LNCaP clone FGC (cell line): ENCODE measurements around the gene ORM1.

Experiments
- DNase-seq: peaks from one replicate; pipeline ENCODE4 v3.0.0-alpha.2; 2011; ENCODE audit warnings: low read depth
- H3K4me3 ChIP-seq: 2 replicates; pipeline ENCODE4 v1.5.1; 2011; ENCODE audit warnings: mild to moderate bottlenecking, low read depth, low read length, control low read depth
- TF ChIP-seq, protein P1 (sequence below): IDR thresholded peaks from 2 replicates; pipeline ENCODE4 v1.5.1; 2012; ENCODE audit warnings: mild to moderate bottlenecking; ENCODE audit not compliant: control insufficient read depth, insufficient read depth; ENCODE audit errors: extremely low read depth

Gene ORM1

DNA sequence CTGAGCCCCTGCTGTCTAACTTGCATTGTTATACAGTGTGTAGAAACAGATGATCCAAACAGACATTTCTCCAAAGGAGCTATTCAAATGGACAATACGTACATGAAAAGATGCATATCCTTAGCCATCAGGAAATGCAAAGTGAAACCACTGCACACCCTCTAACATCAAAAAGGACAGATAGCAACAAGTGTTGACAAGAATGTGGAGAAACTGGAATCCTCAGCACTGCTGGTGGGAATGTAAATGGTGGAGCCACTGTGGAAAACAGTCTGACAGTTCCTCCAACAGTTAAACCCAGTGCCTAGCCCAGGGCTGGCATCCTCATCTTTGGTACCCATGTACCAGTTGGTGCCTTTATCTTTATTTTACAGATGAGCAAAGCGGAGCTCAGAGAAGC lies 15.3 kb downstream of the ORM1 start:
- H3K4me3 ChIP-seq, result no peak overlapping the region
- no peak for DNase-seq
- TF ChIP-seq, protein P1, sequence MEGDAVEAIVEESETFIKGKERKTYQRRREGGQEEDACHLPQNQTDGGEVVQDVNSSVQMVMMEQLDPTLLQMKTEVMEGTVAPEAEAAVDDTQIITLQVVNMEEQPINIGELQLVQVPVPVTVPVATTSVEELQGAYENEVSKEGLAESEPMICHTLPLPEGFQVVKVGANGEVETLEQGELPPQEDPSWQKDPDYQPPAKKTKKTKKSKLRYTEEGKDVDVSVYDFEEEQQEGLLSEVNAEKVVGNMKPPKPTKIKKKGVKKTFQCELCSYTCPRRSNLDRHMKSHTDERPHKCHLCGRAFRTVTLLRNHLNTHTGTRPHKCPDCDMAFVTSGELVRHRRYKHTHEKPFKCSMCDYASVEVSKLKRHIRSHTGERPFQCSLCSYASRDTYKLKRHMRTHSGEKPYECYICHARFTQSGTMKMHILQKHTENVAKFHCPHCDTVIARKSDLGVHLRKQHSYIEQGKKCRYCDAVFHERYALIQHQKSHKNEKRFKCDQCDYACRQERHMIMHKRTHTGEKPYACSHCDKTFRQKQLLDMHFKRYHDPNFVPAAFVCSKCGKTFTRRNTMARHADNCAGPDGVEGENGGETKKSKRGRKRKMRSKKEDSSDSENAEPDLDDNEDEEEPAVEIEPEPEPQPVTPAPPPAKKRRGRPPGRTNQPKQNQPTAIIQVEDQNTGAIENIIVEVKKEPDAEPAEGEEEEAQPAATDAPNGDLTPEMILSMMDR, result no peak

DNA sequence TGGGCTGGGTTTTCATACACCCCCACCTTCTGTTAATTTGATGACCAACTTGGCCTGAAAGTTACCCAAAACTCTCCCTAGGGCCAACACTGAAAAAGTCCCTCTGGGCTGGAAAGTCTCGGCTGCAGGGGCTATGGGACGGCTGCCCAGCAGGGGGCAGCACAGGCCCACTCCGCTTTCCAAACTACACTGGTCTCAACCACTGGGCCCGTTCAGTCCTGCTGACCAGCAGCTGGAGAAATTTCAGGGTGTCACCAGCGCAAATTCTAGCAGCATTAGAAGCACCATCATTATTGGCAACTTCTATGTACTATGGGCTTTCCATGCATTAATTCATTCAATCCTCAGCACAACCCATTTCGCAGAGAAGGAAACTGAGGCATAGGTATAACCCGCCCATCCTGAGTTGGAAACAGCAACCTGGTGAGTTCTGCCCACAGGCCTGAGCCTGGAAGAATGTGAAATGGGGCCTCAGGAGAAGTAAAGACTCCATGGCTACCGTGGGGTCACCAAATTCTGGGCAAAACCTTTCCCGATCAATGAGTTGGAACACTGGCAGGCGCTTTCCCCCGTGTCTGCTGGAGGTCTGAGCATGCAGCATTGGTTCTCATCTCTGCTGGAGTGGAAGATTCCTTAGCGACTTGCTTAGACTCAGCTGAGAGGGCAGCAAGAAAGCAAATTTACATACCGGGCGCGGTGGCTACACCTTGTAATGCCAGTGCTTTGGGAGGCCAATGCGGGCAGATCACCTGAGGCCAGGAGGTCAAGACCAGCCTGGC lies 16.4 kb downstream of the ORM1 start:
- DNase-seq, result no peak
- TF ChIP-seq, protein P1, result peak; percentile 70
- H3K4me3 ChIP-seq, result no peak overlapping the region

DNA sequence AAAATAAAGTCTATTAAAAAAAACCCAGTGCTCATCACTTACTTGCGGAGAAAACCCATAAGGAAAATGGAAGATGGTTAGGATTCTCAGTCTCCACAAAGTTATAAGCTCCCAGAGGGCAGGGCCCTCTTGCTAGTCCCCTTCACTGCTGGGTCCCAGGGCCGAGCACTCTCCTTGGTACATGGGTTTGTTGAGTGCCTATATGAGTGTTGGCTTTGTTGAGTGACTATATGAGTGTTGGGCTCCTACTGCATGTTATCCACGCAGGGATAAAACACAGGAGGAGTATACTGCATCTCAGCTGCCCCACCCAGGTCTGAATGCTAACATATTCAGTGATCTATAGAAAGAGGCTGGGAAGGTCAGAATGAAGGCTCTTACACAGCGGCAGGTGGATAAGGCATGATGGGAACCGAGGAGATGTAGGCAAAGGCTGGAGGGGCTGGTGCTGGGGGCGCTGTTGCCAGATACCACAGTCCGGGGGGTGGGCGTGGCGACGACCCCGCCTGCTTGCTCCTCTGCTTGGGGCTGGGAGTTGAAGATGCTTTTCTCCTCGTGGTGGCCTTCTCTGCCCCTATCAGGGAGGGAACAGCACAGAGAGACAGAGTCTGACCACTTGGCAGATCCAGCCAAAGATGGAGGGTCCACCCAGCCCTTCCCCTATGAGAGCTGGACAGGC lies 18.4 kb downstream of the ORM1 start:
- no peak overlapping the region for H3K4me3 ChIP-seq
- DNase-seq, result no peak
- TF ChIP-seq, protein P1, result no peak

DNA sequence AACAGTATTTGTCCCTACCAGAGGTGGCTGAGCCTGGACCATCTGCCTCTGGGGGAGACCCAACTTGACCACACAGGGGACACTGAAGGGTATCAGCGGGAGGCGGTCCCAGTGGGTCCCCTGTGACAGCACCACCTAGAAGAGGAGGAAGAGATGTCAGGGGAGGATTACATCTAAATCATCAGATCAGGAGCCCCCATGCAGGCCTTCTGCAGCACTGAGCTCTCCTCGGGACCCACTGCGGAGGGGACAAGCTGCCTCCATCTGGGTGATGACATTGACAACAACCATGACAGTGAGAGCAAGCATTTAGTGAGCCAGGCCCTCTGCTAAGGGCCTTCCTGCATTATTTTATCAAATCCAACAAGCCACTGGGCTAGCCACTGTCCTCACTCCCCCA lies 19.1 kb downstream of the ORM1 start:
- no peak overlapping the region for H3K4me3 ChIP-seq
- TF ChIP-seq, protein P1, result no peak
- DNase-seq, result no peak

DNA sequence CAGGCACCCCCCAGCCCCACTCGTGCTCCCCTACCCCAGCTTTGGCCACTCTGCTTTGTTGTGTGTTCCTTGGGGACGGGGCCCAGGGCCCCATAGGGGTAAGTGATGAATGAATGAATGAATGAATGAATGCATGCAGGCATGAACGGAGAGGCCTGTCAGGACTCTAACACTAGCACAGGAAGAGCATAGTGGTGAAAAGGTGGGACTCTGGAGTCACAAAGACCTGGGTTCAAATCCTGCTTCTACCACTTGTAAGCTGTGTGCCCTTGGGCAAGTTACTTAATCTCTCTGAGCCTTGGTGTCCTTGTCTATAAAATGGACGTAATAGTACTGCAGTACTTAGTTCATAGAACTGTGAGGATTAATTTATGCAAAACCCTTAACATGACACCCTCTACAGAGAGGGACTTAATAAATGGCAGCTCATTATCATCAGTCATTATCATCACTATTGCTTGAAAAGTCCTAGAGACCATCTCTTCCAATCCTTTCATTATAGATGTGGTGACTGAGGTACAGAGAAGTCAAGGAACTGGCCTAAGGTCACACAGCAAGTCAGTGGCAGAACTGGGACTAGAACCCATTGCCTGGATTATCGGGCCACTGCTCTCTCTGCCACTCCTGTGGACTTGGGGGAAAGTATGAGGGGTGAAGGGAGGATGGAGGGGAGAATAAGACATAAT lies 20.0 kb downstream of the ORM1 start:
- no peak overlapping the region for H3K4me3 ChIP-seq
- no peak for DNase-seq
- TF ChIP-seq, protein P1, result no peak

DNA sequence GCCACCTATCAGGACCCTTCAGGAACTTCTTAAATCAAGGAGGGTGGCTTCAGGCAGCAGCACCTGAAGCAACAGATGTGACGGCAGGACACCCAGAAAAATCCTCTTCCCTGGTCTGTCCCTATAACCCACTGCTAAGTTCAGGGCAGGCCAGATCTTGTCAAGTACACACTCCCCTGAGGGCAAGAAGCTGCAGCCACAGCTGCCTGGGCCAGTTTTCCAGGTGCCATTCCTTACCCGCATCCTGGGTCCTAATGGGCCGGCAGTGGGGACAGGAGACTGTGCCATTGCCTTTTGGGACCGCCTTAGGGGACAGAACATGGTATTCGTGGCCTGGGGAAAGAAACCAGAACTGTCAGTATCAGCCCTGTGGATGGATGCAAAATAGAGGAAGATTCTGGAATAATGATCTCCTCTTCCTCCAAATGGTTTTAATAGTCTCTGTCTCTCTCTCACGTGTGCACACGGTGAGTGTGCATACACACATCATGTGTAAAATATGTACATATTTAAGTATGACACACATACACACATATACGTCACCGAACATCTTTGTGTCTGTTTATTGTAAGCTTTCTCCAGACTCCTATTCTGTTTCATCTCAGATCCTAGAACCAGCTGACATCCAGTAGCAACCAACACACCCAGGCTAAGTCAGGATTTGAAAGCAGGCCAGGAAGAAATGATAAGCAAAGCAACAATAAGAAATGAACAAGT lies 20.7 kb downstream of the ORM1 start:
- H3K4me3 ChIP-seq, result no peak overlapping the region
- DNase-seq, result no peak
- TF ChIP-seq, protein P1, result no peak
